ENCODE results near the gene COL18A1. TPM values are rescaled to one million over a fixed set of nuclear protein-coding genes. Genes with fewer than 3 reads are reported as not detected.

The COL18A1 gene
- total RNA-seq, 4 donors from 2014 or later: 18.6 to 85.0 (median 33.0) TPM

DNA sequence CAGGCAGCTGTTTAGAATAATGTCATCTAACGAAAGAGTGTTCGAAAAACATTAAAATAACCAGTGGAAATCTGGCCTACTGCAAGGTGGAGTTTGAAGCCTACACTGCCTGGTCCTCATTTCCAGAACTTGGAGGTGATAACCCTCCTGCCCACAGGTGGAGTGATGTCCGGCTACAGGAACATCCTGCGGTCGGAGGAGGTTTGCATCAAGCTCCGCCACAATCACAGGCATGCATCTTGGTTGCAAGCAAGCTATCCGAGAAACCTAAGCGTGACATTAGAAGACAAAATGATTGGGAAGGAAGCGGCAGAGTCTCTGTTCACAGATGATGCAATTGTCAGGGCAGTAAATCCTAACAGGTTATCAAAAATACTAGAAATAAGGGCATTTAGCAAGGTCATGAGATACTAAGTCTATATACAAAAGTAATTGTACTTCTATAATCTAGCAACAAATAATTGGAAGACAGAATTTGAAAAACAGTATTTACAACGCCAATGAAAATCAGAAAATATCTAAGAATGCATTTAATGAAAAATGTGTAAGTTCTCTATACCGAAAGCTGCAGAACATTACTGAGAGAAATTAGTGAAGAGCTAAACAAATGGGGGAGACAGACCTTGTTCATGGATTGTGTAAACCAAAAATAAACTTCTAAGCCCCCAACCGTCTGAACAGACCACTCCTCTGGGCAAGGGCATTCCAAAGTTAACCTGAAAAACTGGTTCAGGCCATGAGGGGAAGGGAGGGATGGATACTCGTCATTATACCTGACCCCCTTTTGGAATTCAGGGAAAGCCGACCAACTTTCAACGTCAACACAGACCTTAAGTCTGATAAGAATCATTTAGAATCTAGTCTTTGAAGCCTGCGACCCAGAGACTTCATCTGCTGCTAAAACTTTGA, 141.9 kb downstream of the COL18A1 start:
- Histone ChIP-seq H3K27me3 (no peaks in the 10 kb centered on the region), H3K4me3 (no peak overlapping the region), H3K4me1 (peaks cover 5 to 27% (median 22%) of the 10 kb centered on the region in 4 donors), H3K36me3 (no peaks in the 10 kb centered on the region), H3K9me3 (no peaks in the 10 kb centered on the region), H3K27ac (no peak overlapping the region)
- peak in 2 of 3 donors; percentile 25 to 37 for DNase-seq
- TF ChIP-seq, protein P1, sequence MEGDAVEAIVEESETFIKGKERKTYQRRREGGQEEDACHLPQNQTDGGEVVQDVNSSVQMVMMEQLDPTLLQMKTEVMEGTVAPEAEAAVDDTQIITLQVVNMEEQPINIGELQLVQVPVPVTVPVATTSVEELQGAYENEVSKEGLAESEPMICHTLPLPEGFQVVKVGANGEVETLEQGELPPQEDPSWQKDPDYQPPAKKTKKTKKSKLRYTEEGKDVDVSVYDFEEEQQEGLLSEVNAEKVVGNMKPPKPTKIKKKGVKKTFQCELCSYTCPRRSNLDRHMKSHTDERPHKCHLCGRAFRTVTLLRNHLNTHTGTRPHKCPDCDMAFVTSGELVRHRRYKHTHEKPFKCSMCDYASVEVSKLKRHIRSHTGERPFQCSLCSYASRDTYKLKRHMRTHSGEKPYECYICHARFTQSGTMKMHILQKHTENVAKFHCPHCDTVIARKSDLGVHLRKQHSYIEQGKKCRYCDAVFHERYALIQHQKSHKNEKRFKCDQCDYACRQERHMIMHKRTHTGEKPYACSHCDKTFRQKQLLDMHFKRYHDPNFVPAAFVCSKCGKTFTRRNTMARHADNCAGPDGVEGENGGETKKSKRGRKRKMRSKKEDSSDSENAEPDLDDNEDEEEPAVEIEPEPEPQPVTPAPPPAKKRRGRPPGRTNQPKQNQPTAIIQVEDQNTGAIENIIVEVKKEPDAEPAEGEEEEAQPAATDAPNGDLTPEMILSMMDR (IDR thresholded peaks at IDR 0.05): no peak
- no peak for TF ChIP-seq POLR2A (IDR thresholded peaks at IDR 0.05)

DNA sequence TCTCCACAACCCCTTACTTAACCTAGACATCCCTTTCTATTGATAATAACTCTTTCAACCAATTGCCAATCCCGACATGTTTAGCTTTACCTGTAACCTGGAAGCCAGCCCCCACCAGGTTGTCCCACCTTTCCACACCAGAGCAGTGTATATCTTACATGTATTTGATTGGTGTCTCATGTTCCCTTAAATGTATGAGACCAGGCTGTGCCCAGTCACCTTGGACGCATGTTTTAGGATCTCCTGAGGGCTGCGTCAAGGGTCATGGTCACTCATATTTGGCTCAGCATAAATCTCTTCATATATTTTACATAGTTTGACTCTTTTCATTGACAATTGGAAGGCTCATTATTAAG, 142.6 kb downstream of the COL18A1 start:
- no peaks in the 10 kb centered on the region for H3K9me3 ChIP-seq
- H3K4me3 ChIP-seq: no peak overlapping the region
- peak in 1 of 3 donors; percentile 42 for DNase-seq
- no peaks in the 10 kb centered on the region for H3K27me3 ChIP-seq
- H3K4me1 ChIP-seq: peaks cover 6 to 33% (median 27%) of the 10 kb centered on the region in 4 donors
- TF ChIP-seq POLR2A (IDR thresholded peaks at IDR 0.05): no peak
- TF ChIP-seq, protein P1 (IDR thresholded peaks at IDR 0.05): no peak
- no peaks in the 10 kb centered on the region for H3K36me3 ChIP-seq
- no peak overlapping the region for H3K27ac ChIP-seq

DNA sequence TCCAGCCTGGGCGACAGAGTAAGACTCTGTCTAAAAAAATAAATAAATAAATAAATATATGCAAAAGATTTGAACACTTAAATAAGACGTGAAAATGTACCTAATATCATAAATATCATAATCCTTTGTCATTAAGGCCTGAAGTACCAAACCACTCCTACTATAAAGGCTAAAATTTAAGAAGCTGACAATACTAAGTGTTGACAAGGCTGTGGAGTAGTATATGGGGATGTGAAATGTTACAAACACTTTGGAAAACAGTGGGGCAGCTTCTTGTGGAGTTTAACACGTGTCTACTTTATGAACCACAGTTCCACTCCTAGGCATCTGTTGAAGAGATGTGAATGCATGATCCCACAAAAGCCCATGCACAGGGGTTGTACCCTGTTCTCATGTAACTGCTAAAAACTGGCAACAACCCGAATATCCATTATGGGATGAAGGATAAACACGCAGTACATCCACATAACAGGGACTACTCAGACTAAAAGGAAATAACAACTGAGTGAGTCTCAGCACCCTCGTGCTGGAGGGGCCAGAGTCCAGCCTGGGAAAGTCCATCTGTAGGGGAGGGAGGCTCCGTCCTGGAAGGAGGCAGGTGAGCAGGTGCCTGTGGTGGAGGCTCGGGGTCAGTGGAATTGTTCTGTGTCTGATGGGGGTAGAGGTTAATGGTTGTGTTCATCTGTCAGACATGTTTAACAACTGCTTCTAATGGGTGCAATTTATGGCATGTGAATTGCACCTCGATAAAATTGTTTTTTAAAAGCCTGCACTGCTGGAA, 143.9 kb downstream of the COL18A1 start:
- Histone ChIP-seq H3K4me3 (no peak overlapping the region), H3K4me1 (peaks cover 6 to 30% (median 22%) of the 10 kb centered on the region in 4 donors), H3K9me3 (no peaks in the 10 kb centered on the region), H3K27ac (peak overlapping the region in 2 of 4 donors; percentile 53 to 85), H3K36me3 (no peaks in the 10 kb centered on the region), H3K27me3 (no peaks in the 10 kb centered on the region)
- peak in 1 of 2 donors; percentile 78 for TF ChIP-seq POLR2A (IDR thresholded peaks at IDR 0.05)
- TF ChIP-seq, protein P1 (IDR thresholded peaks at IDR 0.05): no peak
- DNase-seq: peak in 2 of 3 donors; percentile 82 to 85

DNA sequence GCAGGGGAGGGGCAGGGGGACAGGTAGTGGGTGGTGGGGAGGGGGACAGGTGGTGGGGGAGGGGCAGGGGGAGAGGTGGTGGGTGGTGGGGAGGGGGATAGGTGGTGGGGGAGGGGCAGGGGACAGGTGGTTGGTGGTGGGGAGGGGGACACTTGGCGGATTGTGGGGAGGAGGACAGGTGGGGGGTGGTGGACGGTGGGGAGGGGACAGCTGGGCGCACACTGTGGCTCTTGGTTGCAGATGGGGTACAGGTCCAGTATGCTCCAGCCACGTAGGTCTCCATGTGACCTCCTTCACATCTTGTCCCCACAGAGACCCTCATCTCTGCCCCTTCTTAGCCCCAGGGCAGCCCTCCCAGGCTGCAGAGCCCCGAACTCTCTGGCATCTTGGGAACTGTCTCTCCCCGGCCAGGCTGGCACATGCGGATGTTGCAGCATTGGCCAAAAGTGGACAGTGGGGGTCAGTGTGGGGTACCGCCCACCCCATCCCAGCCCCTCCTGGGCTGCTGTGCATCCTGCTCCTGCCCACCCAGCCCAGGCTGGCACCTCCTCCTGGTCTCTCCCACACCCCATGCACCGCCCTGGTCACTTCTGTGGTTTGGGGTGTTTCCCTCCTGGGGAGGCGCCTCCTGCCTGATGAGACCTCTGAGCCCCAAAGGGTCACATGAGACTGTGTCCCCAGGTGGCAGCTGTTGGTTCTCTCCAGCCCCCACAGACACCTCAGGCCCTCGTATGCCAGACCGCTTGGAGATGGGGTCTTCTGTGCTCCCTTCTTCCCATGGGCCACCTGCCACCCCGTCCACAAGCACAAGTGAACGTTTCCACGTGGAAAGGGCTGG, 144.9 kb downstream of the COL18A1 start:
- DNase-seq: peak; percentile 50 to 65 (median 65)
- H3K36me3 ChIP-seq: no peaks in the 10 kb centered on the region
- H3K27me3 ChIP-seq: no peaks in the 10 kb centered on the region
- peak overlapping the region in 1 of 4 donors; percentile 24 for H3K4me3 ChIP-seq
- H3K4me1 ChIP-seq: peaks cover 6 to 30% (median 22%) of the 10 kb centered on the region in 4 donors
- H3K9me3 ChIP-seq: no peaks in the 10 kb centered on the region
- H3K27ac ChIP-seq: peak overlapping the region; percentile 50 to 85 (median 67)
- TF ChIP-seq, protein P1 (IDR thresholded peaks at IDR 0.05): no peak
- no peak for TF ChIP-seq POLR2A (IDR thresholded peaks at IDR 0.05)
